PC-9 (cell line): ENCODE measurements around the gene FABP1. TPM values are rescaled to one million over a fixed set of nuclear protein-coding genes. Genes with fewer than 3 reads are reported as not detected.

ENCODE experiments used
- BruUV-seq: library from RNA; stranded (reverse); fragments of 400-500 nt; replicated peaks from 2 replicates; lab custom pipeline; 2021; lab: Mats Ljungman, UMichigan
- CTCF ChIA-PET: fragments of 300-600 bp; sonication (Branson Sonifier 250); formaldehyde crosslinking; loops from one replicate; lab custom pipeline; 2022; ENCODE audit warnings: antibody characterized with exemption; lab: Charles Lee
- POLR2A ChIA-PET: fragments of 300-600 bp; sonication (Branson Sonifier 250); formaldehyde crosslinking; loops from one replicate; lab custom pipeline; 2022; ENCODE audit warnings: antibody characterized with exemption; ENCODE audit not compliant: unreplicated experiment; lab: Charles Lee
- DNase-seq, 2 experiments: peaks; one replicate each; pipeline versions ENCODE4 v3.0.0 to v3.0.0-alpha.2; 2015 to 2022; ENCODE audit warnings: mixed read lengths in 1 of 2
- H2AFZ ChIP-seq: fragments of 200-600 bp; sonication (generic); 2 replicates; pipeline ENCODE4 v1.8.1; 2017; ENCODE audit warnings: antibody characterized with exemption
- H3F3A ChIP-seq: fragments of 200-600 bp; sonication (generic); 2 replicates; pipeline ENCODE4 v1.8.1; 2017; ENCODE audit warnings: antibody characterized with exemption, mild to moderate bottlenecking, low read depth; ENCODE audit not compliant: insufficient read depth
- H3K27ac ChIP-seq: fragments of 200-600 bp; sonication (generic); 2 replicates; pipeline ENCODE4 v1.6.1; 2016; ENCODE audit warnings: mixed run types
- H3K27me3 ChIP-seq: fragments of 200-600 bp; sonication (generic); 2 replicates; pipeline ENCODE4 v1.6.1; 2016; ENCODE audit warnings: low read depth, mixed run types; ENCODE audit not compliant: insufficient read depth
- H3K36me3 ChIP-seq: fragments of 200-600 bp; sonication (generic); 2 replicates; pipeline ENCODE4 v1.6.1; 2016; ENCODE audit warnings: low read depth, mixed run types
- H3K4me1 ChIP-seq: fragments of 200-600 bp; sonication (generic); replicated peaks from 2 replicates; pipeline ENCODE4 v1.6.1; 2016; ENCODE audit warnings: mixed run types; ENCODE audit not compliant: insufficient read depth
- H3K4me2 ChIP-seq: fragments of 200-600 bp; sonication (generic); 2 replicates; pipeline ENCODE4 v1.6.1; 2017; ENCODE audit warnings: mixed run types
- H3K4me3 ChIP-seq: fragments of 200-600 bp; sonication (generic); 2 replicates; pipeline ENCODE4 v1.6.1; 2016; ENCODE audit warnings: mixed run types
- H3K79me2 ChIP-seq: fragments of 200-600 bp; sonication (generic); 2 replicates; pipeline ENCODE4 v1.6.1; 2017; ENCODE audit warnings: low read depth, mixed run types
- H3K9me2 ChIP-seq: fragments of 200-600 bp; sonication (generic); 2 replicates; pipeline ENCODE4 v1.8.1; 2017; ENCODE audit warnings: mild to moderate bottlenecking; ENCODE audit not compliant: insufficient read depth
- H3K9me3 ChIP-seq: fragments of 200-600 bp; sonication (generic); 2 replicates; pipeline ENCODE4 v1.8.1; 2016; ENCODE audit warnings: low read depth; ENCODE audit not compliant: insufficient read depth
- H4K20me1 ChIP-seq: fragments of 200-600 bp; sonication (generic); 2 replicates; pipeline ENCODE4 v1.8.1; 2017; ENCODE audit not compliant: insufficient read depth
- EZH2 ChIP-seq: fragments of 200-600 bp; sonication (generic); IDR thresholded peaks from 2 replicates; pipeline ENCODE4 v1.8.0; 2017; ENCODE audit warnings: antibody characterized with exemption, low read depth
- intact Hi-C: fragments of 100-400 bp; cut with micrococcal nuclease; formaldehyde crosslinking; loops from one replicate; pipeline ENCODE4 v1.10.0; 2022; ENCODE audit not compliant: unreplicated experiment
- microRNA-seq: library from miRNA; unstranded; fragments of <30 nt; microRNA quantifications from one replicate; pipeline ENCODE4 v1.2.0, GENCODE V29; 2021; ENCODE audit warnings: borderline number of aligned reads, borderline replicate concordance
- total RNA-seq: library from RNA; stranded (reverse); gene quantifications from 2 replicates; pipeline ENCODE4 v1.2.3, GENCODE V29; 2021
- TF ChIP-seq, protein P1 (sequence below): fragments of 200-600 bp; sonication (generic); conservative IDR thresholded peaks from 2 replicates; pipeline ENCODE4 v1.6.1; 2017; ENCODE audit warnings: mixed run types, antibody characterized with exemption, mild to moderate bottlenecking, moderate library complexity

Gene FABP1
- total RNA-seq, 1 experiment from 2014 or later: not detected

DNA sequence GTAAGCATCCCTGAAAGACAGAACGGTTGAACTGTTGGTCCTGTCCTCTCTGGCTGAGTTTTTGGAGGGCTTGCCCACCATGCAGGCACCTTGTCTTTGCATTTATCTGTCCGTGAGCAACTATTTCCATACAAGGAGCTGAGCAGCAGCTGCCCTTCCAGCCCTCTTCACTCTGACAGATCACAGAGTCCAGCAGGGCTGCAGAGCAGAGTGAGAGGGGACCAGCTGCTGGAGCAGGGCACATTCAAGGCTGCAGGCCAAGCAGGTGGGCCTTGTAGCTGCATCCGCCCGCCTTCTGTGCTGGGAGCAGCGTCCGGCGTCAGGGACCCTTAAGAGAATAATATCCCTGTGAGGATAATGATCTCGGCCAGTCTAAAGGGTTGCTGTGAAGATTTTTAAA lies 50.8 kb downstream of the FABP1 start:
- Histone ChIP-seq H3K27ac (no peak overlapping the region), H3K9me2 (no peaks in the 10 kb centered on the region), H3K79me2 (no peaks in the 10 kb centered on the region), H3F3A (peaks cover 7% of the 10 kb centered on the region; the same call in 1 of the 2 replicates), H3K4me2 (no peak overlapping the region), H3K27me3 (no peaks in the 10 kb centered on the region), H2AFZ (no peak overlapping the region), H3K4me1 (peaks cover 12% of the 10 kb centered on the region; the same call in 1 of the 2 replicates), H4K20me1 (no peaks in the 10 kb centered on the region), H3K36me3 (no peaks in the 10 kb centered on the region), H3K9me3 (no peaks in the 10 kb centered on the region), H3K4me3 (no peak overlapping the region)
- POLR2A ChIA-PET: no interaction called here
- intact Hi-C loops: no loop called here
- BruUV-seq: no TSS peak
- DNase-seq: no peak
- CTCF ChIA-PET: no interaction called here
- TF ChIP-seq EZH2: no peak

DNA sequence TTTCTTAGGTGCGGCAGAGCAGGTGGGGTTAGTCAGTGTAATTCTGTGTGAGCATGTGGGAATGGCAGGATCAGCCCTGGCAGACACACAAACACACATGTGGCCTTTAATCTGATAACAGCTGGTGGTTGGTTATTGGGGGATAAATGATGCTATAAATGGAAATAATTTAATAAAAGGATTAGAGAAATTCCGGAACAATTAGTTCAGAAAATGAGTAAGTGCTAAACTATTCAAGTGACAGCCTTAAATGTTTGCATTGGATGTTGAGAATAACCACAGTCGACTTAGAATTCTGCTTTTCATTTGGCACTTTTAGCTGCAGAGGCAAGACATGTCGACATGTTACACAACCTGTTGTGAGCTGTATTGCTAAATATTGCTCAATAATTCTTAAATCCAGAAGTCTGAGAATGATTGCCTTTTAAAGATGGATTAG lies 53.0 kb downstream of the FABP1 start:
- peak; percentile 17 to 88 for DNase-seq
- Histone ChIP-seq H3K27ac (no peak overlapping the region), H3K79me2 (no peaks in the 10 kb centered on the region), H3K9me2 (no peaks in the 10 kb centered on the region), H3K4me1 (peaks cover 12% of the 10 kb centered on the region; the same call in 1 of the 2 replicates), H3K27me3 (no peaks in the 10 kb centered on the region), H3K36me3 (no peaks in the 10 kb centered on the region), H2AFZ (no peak overlapping the region), H3K9me3 (no peaks in the 10 kb centered on the region), H4K20me1 (no peaks in the 10 kb centered on the region), H3K4me2 (peak overlapping the region; percentile 19; the same call in 1 of the 2 replicates), H3K4me3 (no peak overlapping the region), H3F3A (peaks cover 7% of the 10 kb centered on the region; the same call in 1 of the 2 replicates)
- ChIA-PET POLR2A (interaction anchor here (0.6 to 0.7 kb wide), 2 partner anchors 553 to 617 kb away, joined by 5 to 6 read pairs; partner anchors contain the start of gene RPIA), CTCF (no interaction called here)
- no TSS peak for BruUV-seq
- intact Hi-C loops: no loop called here
- TF ChIP-seq, protein P1, sequence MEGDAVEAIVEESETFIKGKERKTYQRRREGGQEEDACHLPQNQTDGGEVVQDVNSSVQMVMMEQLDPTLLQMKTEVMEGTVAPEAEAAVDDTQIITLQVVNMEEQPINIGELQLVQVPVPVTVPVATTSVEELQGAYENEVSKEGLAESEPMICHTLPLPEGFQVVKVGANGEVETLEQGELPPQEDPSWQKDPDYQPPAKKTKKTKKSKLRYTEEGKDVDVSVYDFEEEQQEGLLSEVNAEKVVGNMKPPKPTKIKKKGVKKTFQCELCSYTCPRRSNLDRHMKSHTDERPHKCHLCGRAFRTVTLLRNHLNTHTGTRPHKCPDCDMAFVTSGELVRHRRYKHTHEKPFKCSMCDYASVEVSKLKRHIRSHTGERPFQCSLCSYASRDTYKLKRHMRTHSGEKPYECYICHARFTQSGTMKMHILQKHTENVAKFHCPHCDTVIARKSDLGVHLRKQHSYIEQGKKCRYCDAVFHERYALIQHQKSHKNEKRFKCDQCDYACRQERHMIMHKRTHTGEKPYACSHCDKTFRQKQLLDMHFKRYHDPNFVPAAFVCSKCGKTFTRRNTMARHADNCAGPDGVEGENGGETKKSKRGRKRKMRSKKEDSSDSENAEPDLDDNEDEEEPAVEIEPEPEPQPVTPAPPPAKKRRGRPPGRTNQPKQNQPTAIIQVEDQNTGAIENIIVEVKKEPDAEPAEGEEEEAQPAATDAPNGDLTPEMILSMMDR: no peak
- TF ChIP-seq EZH2: no peak

- no peaks in the 10 kb centered on the region for H3K79me2 ChIP-seq
- H3K4me1 ChIP-seq: peaks cover 12% of the 10 kb centered on the region; the same call in 1 of the 2 replicates
- no peak overlapping the region for H3K4me3 ChIP-seq
- POLR2A ChIA-PET: no interaction called here
- H4K20me1 ChIP-seq: no peaks in the 10 kb centered on the region
- intact Hi-C loops: no loop called here
- CTCF ChIA-PET: no interaction called here
- no peak overlapping the region for H3K27ac ChIP-seq
- no peaks in the 10 kb centered on the region for H3K27me3 ChIP-seq
- no peaks in the 10 kb centered on the region for H3K36me3 ChIP-seq
- no peak overlapping the region for H2AFZ ChIP-seq
- no peaks in the 10 kb centered on the region for H3K9me2 ChIP-seq
- no peaks in the 10 kb centered on the region for H3K9me3 ChIP-seq
- no TSS peak for BruUV-seq
- TF ChIP-seq, protein P1: no peak
- no peak for TF ChIP-seq EZH2
- DNase-seq: no peak
- peaks cover 7% of the 10 kb centered on the region; the same call in 1 of the 2 replicates for H3F3A ChIP-seq
- no peak overlapping the region for H3K4me2 ChIP-seq
Observed at GRCh38 chr2:88074150-88074549, 53.7 kb downstream of the FABP1 start.

Small RNA genes lying within 50 kb of the gene (microRNA-seq; reads per million reads assigned to microRNA genes)
- gene MIR4780: not detected

Other genes starting within 250 kb of the FABP1 start
- gene RNU2-63P, start 111.5 kb downstream of the FABP1 start, total RNA-seq: 3.9 TPM in 1 of 2 replicates, not detected in the other
- gene KRCC1, start 72.3 kb downstream of the FABP1 start, total RNA-seq: 12.3 and 17.4 TPM in 2 replicates
- gene SMYD1, start 60.2 kb downstream of the FABP1 start, total RNA-seq: not detected in 2 replicates
- 38.5 and 52.3 TPM in 2 replicates for gene THNSL2, start 42.3 kb upstream of the FABP1 start, total RNA-seq